RWPE2 (cell line): ENCODE results near the gene KNSTRN.

ENCODE experiments used
- ATAC-seq: fragments of 200-7000 bp; cut with Tn5 transposase; 3 replicates; pipeline ENCODE4 v1.9.1; 2021; ENCODE audit warnings: low read depth
- DNase-seq: peaks from one replicate; pipeline ENCODE4 v3.0.0-alpha.2; 2020; ENCODE audit warnings: low spot score
- H3K27ac ChIP-seq: fragments of 450-650 bp; 2 replicates; pipeline ENCODE4 v1.5.1; 2017; ENCODE audit warnings: mild to moderate bottlenecking; ENCODE audit not compliant: poor library complexity, severe bottlenecking
- H3K27me3 ChIP-seq: fragments of 250-450 bp; sonication (Bioruptor Pico); 2 replicates; pipeline ENCODE4 v1.5.1; 2021; ENCODE audit warnings: mild to moderate bottlenecking, moderate library complexity; ENCODE audit not compliant: insufficient read depth, poor library complexity, severe bottlenecking
- H3K36me3 ChIP-seq: fragments of 250-450 bp; sonication (Bioruptor Pico); 2 replicates; pipeline ENCODE4 v1.5.1; 2020; ENCODE audit warnings: low read depth, mild to moderate bottlenecking, moderate library complexity
- H3K4me1 ChIP-seq: fragments of 250-450 bp; sonication (Bioruptor Pico); 2 replicates; pipeline ENCODE4 v1.5.1; 2021; ENCODE audit warnings: mild to moderate bottlenecking, moderate library complexity; ENCODE audit not compliant: insufficient read depth, poor library complexity, severe bottlenecking
- H3K4me3 ChIP-seq: fragments of 250-450 bp; sonication (Bioruptor Pico); 2 replicates; pipeline ENCODE4 v1.5.1; 2021; ENCODE audit warnings: mild to moderate bottlenecking, moderate library complexity; ENCODE audit not compliant: severe bottlenecking
- H3K9me3 ChIP-seq: fragments of 250-450 bp; sonication (Bioruptor Pico); 2 replicates; pipeline ENCODE4 v1.5.1; 2021; ENCODE audit warnings: mild to moderate bottlenecking, moderate library complexity; ENCODE audit not compliant: severe bottlenecking
- CTCF ChIP-seq: fragments of 450-650 bp; IDR thresholded peaks from one replicate; pipeline ENCODE4 v1.5.1; 2017; ENCODE audit warnings: mild to moderate bottlenecking, moderate library complexity; ENCODE audit not compliant: poor library complexity, severe bottlenecking

Gene KNSTRN

GRCh38 chr15:40379374-40379773, 3.1 kb upstream of the KNSTRN start:
- Histone ChIP-seq H3K4me3 (no peak overlapping the region), H3K27me3 (no peaks in the 10 kb centered on the region), H3K27ac (peak overlapping the region; percentile 71), H3K9me3 (no peaks in the 10 kb centered on the region), H3K36me3 (peaks cover 9% of the 10 kb centered on the region), H3K4me1 (peaks cover 16% of the 10 kb centered on the region)
- DNase-seq (no peak), ATAC-seq (no peak)
- TF ChIP-seq CTCF: no peak

- H3K4me3 ChIP-seq: no peak overlapping the region
- H3K27ac ChIP-seq: peak overlapping the region; percentile 71
- H3K36me3 ChIP-seq: peaks cover 13% of the 10 kb centered on the region
- TF ChIP-seq CTCF: no peak
- ATAC-seq (peak; percentile 84), DNase-seq (peak; percentile 93)
- peaks cover 17% of the 10 kb centered on the region for H3K4me1 ChIP-seq
- H3K9me3 ChIP-seq: no peaks in the 10 kb centered on the region
- H3K27me3 ChIP-seq: no peaks in the 10 kb centered on the region
Measured at GRCh38 chr15:40379853-40380252, 2.7 kb upstream of the KNSTRN start.

- Histone ChIP-seq H3K36me3 (peaks cover 21% of the 10 kb centered on the region), H3K9me3 (no peaks in the 10 kb centered on the region), H3K27ac (peak overlapping the region; percentile 71), H3K27me3 (no peaks in the 10 kb centered on the region), H3K4me1 (peaks cover 17% of the 10 kb centered on the region), H3K4me3 (no peak overlapping the region)
- DNase-seq (no peak), ATAC-seq (no peak)
- no peak for TF ChIP-seq CTCF
Measured at GRCh38 chr15:40380636-40381035, 1.9 kb upstream of the KNSTRN start.

- Histone ChIP-seq H3K36me3 (peaks cover 35% of the 10 kb centered on the region), H3K27ac (peak overlapping the region; percentile 52), H3K4me1 (peaks cover 17% of the 10 kb centered on the region), H3K4me3 (no peak overlapping the region), H3K27me3 (no peaks in the 10 kb centered on the region), H3K9me3 (no peaks in the 10 kb centered on the region)
- no peak for DNase-seq
- ATAC-seq: no peak
- no peak for TF ChIP-seq CTCF
Measured at GRCh38 chr15:40381818-40382529, 547 bp upstream of the KNSTRN start.

- peaks cover 5% of the 10 kb centered on the region for H3K4me1 ChIP-seq
- H3K36me3 ChIP-seq: peaks cover 80% of the 10 kb centered on the region
- H3K27ac ChIP-seq: no peak overlapping the region
- H3K4me3 ChIP-seq: no peak overlapping the region
- no peak for DNase-seq
- ATAC-seq: no peak
- no peak for TF ChIP-seq CTCF
- no peaks in the 10 kb centered on the region for H3K27me3 ChIP-seq
- no peaks in the 10 kb centered on the region for H3K9me3 ChIP-seq
Measured at GRCh38 chr15:40386480-40386879, 4.0 kb downstream of the KNSTRN start.
